ENCODE data around the gene HS3ST5. TPM values are rescaled to one million over a fixed set of nuclear protein-coding genes. Genes with fewer than 3 reads are reported as not detected.

HS3ST5 gene
- polyA plus RNA-seq, 1 donor: 2.4 TPM

GRCh38 chr6:114203460-114203859 lies 139.4 kb downstream of the HS3ST5 start:
- Histone ChIP-seq H3K27ac (ENCODE audit: low read length) (no peak overlapping the region), H3K36me3 (ENCODE audit: control insufficient read depth, insufficient read depth, low read length) (no peaks in the 10 kb centered on the region), H3K4me3 (ENCODE audit: low read length) (no peak overlapping the region), H3K4me1 (ENCODE audit: control insufficient read depth, insufficient read depth, low read length) (peaks cover 5% of the 10 kb centered on the region), H3K9me3 (ENCODE audit: control insufficient read depth, low read depth, low read length) (no peaks in the 10 kb centered on the region), H3K27me3 (ENCODE audit: control insufficient read depth, insufficient read depth, low read length) (no peaks in the 10 kb centered on the region)
- no peak for DNase-seq
- WGBS (ENCODE audit: insufficient coverage, low lambda C conversion rate): 80% methylated on average over 1 of the region's 3 CpGs

GRCh38 chr6:114202389-114202788 lies 140.4 kb downstream of the HS3ST5 start:
- peaks cover 5% of the 10 kb centered on the region for H3K4me1 ChIP-seq (ENCODE audit: control insufficient read depth, insufficient read depth, low read length)
- no peaks in the 10 kb centered on the region for H3K9me3 ChIP-seq (ENCODE audit: control insufficient read depth, low read depth, low read length)
- no peaks in the 10 kb centered on the region for H3K27me3 ChIP-seq (ENCODE audit: control insufficient read depth, insufficient read depth, low read length)
- H3K4me3 ChIP-seq (ENCODE audit: low read length): no peak overlapping the region
- DNase-seq: no peak
- no peak overlapping the region for H3K27ac ChIP-seq (ENCODE audit: low read length)
- no peaks in the 10 kb centered on the region for H3K36me3 ChIP-seq (ENCODE audit: control insufficient read depth, insufficient read depth, low read length)

- WGBS (ENCODE audit: insufficient coverage, low lambda C conversion rate): no CpG with 5 or more reads among the region's 3 CpGs
- Histone ChIP-seq H3K27ac (ENCODE audit: low read length) (no peak overlapping the region), H3K27me3 (ENCODE audit: control insufficient read depth, insufficient read depth, low read length) (no peaks in the 10 kb centered on the region), H3K9me3 (ENCODE audit: control insufficient read depth, low read depth, low read length) (no peaks in the 10 kb centered on the region), H3K4me3 (ENCODE audit: low read length) (no peak overlapping the region), H3K36me3 (ENCODE audit: control insufficient read depth, insufficient read depth, low read length) (no peaks in the 10 kb centered on the region), H3K4me1 (ENCODE audit: control insufficient read depth, insufficient read depth, low read length) (peaks cover 5% of the 10 kb centered on the region)
- DNase-seq: peak; percentile 55 to 81
Observed at GRCh38 chr6:114200891-114201290, 141.9 kb downstream of the HS3ST5 start.

GRCh38 chr6:114195631-114196403 lies 147.0 kb downstream of the HS3ST5 start:
- no peaks in the 10 kb centered on the region for H3K36me3 ChIP-seq (ENCODE audit: control insufficient read depth, insufficient read depth, low read length)
- WGBS (ENCODE audit: insufficient coverage, low lambda C conversion rate): 100% methylated on average over 2 of the region's 7 CpGs
- H3K27ac ChIP-seq (ENCODE audit: low read length): peak overlapping the region; percentile 59
- no peak overlapping the region for H3K4me3 ChIP-seq (ENCODE audit: low read length)
- H3K4me1 ChIP-seq (ENCODE audit: control insufficient read depth, insufficient read depth, low read length): peaks cover 10% of the 10 kb centered on the region
- H3K9me3 ChIP-seq (ENCODE audit: control insufficient read depth, low read depth, low read length): no peaks in the 10 kb centered on the region
- DNase-seq: no peak
- no peaks in the 10 kb centered on the region for H3K27me3 ChIP-seq (ENCODE audit: control insufficient read depth, insufficient read depth, low read length)

GRCh38 chr6:114195027-114195365 lies 147.8 kb downstream of the HS3ST5 start:
- peak in 1 of 2 donors; percentile 59 for DNase-seq
- Histone ChIP-seq H3K27me3 (ENCODE audit: control insufficient read depth, insufficient read depth, low read length) (no peaks in the 10 kb centered on the region), H3K36me3 (ENCODE audit: control insufficient read depth, insufficient read depth, low read length) (no peaks in the 10 kb centered on the region), H3K4me1 (ENCODE audit: control insufficient read depth, insufficient read depth, low read length) (peaks cover 5% of the 10 kb centered on the region), H3K27ac (ENCODE audit: low read length) (peak overlapping the region; percentile 59), H3K9me3 (ENCODE audit: control insufficient read depth, low read depth, low read length) (no peaks in the 10 kb centered on the region), H3K4me3 (ENCODE audit: low read length) (no peak overlapping the region)
- WGBS (ENCODE audit: insufficient coverage, low lambda C conversion rate): 40% methylated on average over 1 of the region's 1 CpG

- Histone ChIP-seq H3K27me3 (ENCODE audit: control insufficient read depth, insufficient read depth, low read length) (no peaks in the 10 kb centered on the region), H3K4me1 (ENCODE audit: control insufficient read depth, insufficient read depth, low read length) (peaks cover 5% of the 10 kb centered on the region), H3K9me3 (ENCODE audit: control insufficient read depth, low read depth, low read length) (no peaks in the 10 kb centered on the region), H3K36me3 (ENCODE audit: control insufficient read depth, insufficient read depth, low read length) (no peaks in the 10 kb centered on the region), H3K27ac (ENCODE audit: low read length) (peak overlapping the region; percentile 59), H3K4me3 (ENCODE audit: low read length) (no peak overlapping the region)
- 40% methylated on average over 1 of the region's 4 CpGs for whole genome bisulfite sequencing (ENCODE audit: insufficient coverage, low lambda C conversion rate)
- DNase-seq: no peak
Observed at GRCh38 chr6:114194362-114195026, 148.3 kb downstream of the HS3ST5 start.

- Histone ChIP-seq H3K27ac (ENCODE audit: low read length) (no peak overlapping the region), H3K9me3 (ENCODE audit: control insufficient read depth, low read depth, low read length) (no peaks in the 10 kb centered on the region), H3K4me3 (ENCODE audit: low read length) (no peak overlapping the region), H3K27me3 (ENCODE audit: control insufficient read depth, insufficient read depth, low read length) (no peaks in the 10 kb centered on the region), H3K36me3 (ENCODE audit: control insufficient read depth, insufficient read depth, low read length) (no peaks in the 10 kb centered on the region), H3K4me1 (ENCODE audit: control insufficient read depth, insufficient read depth, low read length) (no peaks in the 10 kb centered on the region)
- DNase-seq: no peak
- WGBS (ENCODE audit: insufficient coverage, low lambda C conversion rate): no CpG with 5 or more reads among the region's 4 CpGs
Observed at GRCh38 chr6:114187563-114187962, 155.3 kb downstream of the HS3ST5 start.

GRCh38 chr6:114181664-114182063 lies 161.2 kb downstream of the HS3ST5 start:
- Histone ChIP-seq H3K27ac (ENCODE audit: low read length) (no peak overlapping the region), H3K27me3 (ENCODE audit: control insufficient read depth, insufficient read depth, low read length) (no peaks in the 10 kb centered on the region), H3K4me3 (ENCODE audit: low read length) (no peak overlapping the region), H3K9me3 (ENCODE audit: control insufficient read depth, low read depth, low read length) (no peaks in the 10 kb centered on the region), H3K36me3 (ENCODE audit: control insufficient read depth, insufficient read depth, low read length) (no peaks in the 10 kb centered on the region), H3K4me1 (ENCODE audit: control insufficient read depth, insufficient read depth, low read length) (peaks cover 4% of the 10 kb centered on the region)
- no peak for DNase-seq
- no CpG with 5 or more reads among the region's 3 CpGs for WGBS (ENCODE audit: insufficient coverage, low lambda C conversion rate)

GRCh38 chr6:114179411-114179810 lies 163.4 kb downstream of the HS3ST5 start:
- H3K4me3 ChIP-seq (ENCODE audit: low read length): no peak overlapping the region
- no peaks in the 10 kb centered on the region for H3K9me3 ChIP-seq (ENCODE audit: control insufficient read depth, low read depth, low read length)
- H3K4me1 ChIP-seq (ENCODE audit: control insufficient read depth, insufficient read depth, low read length): peaks cover 4% of the 10 kb centered on the region
- no CpG with 5 or more reads among the region's 1 CpG for WGBS (ENCODE audit: insufficient coverage, low lambda C conversion rate)
- no peaks in the 10 kb centered on the region for H3K27me3 ChIP-seq (ENCODE audit: control insufficient read depth, insufficient read depth, low read length)
- peak; percentile 25 to 63 for DNase-seq
- no peaks in the 10 kb centered on the region for H3K36me3 ChIP-seq (ENCODE audit: control insufficient read depth, insufficient read depth, low read length)
- no peak overlapping the region for H3K27ac ChIP-seq (ENCODE audit: low read length)

GRCh38 chr6:114176726-114177125 lies 166.1 kb downstream of the HS3ST5 start:
- H3K9me3 ChIP-seq (ENCODE audit: control insufficient read depth, low read depth, low read length): no peaks in the 10 kb centered on the region
- WGBS (ENCODE audit: insufficient coverage, low lambda C conversion rate): 80% methylated on average over 1 of the region's 2 CpGs
- H3K36me3 ChIP-seq (ENCODE audit: control insufficient read depth, insufficient read depth, low read length): no peaks in the 10 kb centered on the region
- H3K4me3 ChIP-seq (ENCODE audit: low read length): no peak overlapping the region
- DNase-seq: no peak
- H3K27ac ChIP-seq (ENCODE audit: low read length): no peak overlapping the region
- peaks cover 4% of the 10 kb centered on the region for H3K4me1 ChIP-seq (ENCODE audit: control insufficient read depth, insufficient read depth, low read length)
- H3K27me3 ChIP-seq (ENCODE audit: control insufficient read depth, insufficient read depth, low read length): no peaks in the 10 kb centered on the region

Measured in large intestine (tissue), 3 donors.